Liver (tissue), 9 donors: ENCODE data around the gene SLC7A14. TPM values are rescaled to one million over a fixed set of nuclear protein-coding genes. Genes with fewer than 3 reads are reported as not detected.

Experiments
- DNase-seq: peaks from one replicate; pipeline ENCODE4 v3.0.0-alpha.2; 2017; ENCODE audit warnings: low spot score
- H3K27ac ChIP-seq, 2 donors: one replicate each; pipeline ENCODE4 v1.7.0; 2013; ENCODE audit warnings: inconsistent platforms in 2 of 2, low read length in 2 of 2, control low read depth in 1 of 2, low read depth in 1 of 2, mild to moderate bottlenecking in 1 of 2
- H3K27me3 ChIP-seq, 4 donors: one replicate each; pipeline versions ENCODE4 v1.6.1 to v1.7.0; 2013; ENCODE audit warnings: low read length in 3 of 4, inconsistent platforms in 1 of 4, mild to moderate bottlenecking in 1 of 4, moderate library complexity in 1 of 4; ENCODE audit not compliant: control insufficient read depth in 4 of 4, insufficient read depth in 4 of 4
- H3K36me3 ChIP-seq, 4 donors: one replicate each; pipeline versions ENCODE4 v1.6.1 to v1.7.0; 2013; ENCODE audit warnings: low read length in 3 of 4, mild to moderate bottlenecking in 3 of 4, low read depth in 1 of 4, moderate library complexity in 1 of 4; ENCODE audit not compliant: control insufficient read depth in 4 of 4, insufficient read depth in 3 of 4
- H3K4me1 ChIP-seq, 4 donors: one replicate each; pipeline versions ENCODE4 v1.6.1 to v1.7.0; 2013; ENCODE audit warnings: low read length in 3 of 4, mild to moderate bottlenecking in 3 of 4, moderate library complexity in 1 of 4; ENCODE audit not compliant: control insufficient read depth in 4 of 4, insufficient read depth in 4 of 4
- H3K4me3 ChIP-seq, 3 donors: one replicate each; pipeline versions ENCODE4 v1.6.1 to v1.7.0; 2013; ENCODE audit warnings: low read length in 3 of 3, control low read depth in 1 of 3, low read depth in 1 of 3, mild to moderate bottlenecking in 1 of 3
- H3K9ac ChIP-seq, 2 donors: one replicate each; pipeline ENCODE4 v1.7.0; 2013; ENCODE audit warnings: low read length in 2 of 2, mild to moderate bottlenecking in 2 of 2, moderate library complexity in 2 of 2, control low read depth in 1 of 2, low read depth in 1 of 2
- H3K9me3 ChIP-seq, 4 donors: one replicate each; pipeline versions ENCODE4 v1.6.1 to v1.7.0; 2013; ENCODE audit warnings: low read length in 3 of 4; ENCODE audit not compliant: control insufficient read depth in 4 of 4
- EGR1 ChIP-seq, 2 donors: IDR thresholded peaks; 2 replicates each; pipeline ENCODE4 v1.6.1; 2016 to 2018; ENCODE audit warnings: antibody characterized with exemption in 2 of 2, low read depth in 2 of 2
- FOXA1 ChIP-seq: IDR thresholded peaks from 2 replicates; pipeline ENCODE4 v1.6.1; 2016; ENCODE audit warnings: antibody characterized with exemption
- FOXA2 ChIP-seq: IDR thresholded peaks from 2 replicates; pipeline ENCODE4 v1.6.1; 2016; ENCODE audit warnings: antibody characterized with exemption
- HNF4A ChIP-seq, 2 donors: conservative IDR thresholded peaks; 2 replicates each; pipeline ENCODE4 v1.6.1; 2016; ENCODE audit warnings: antibody characterized with exemption in 2 of 2, mild to moderate bottlenecking in 2 of 2
- JUND ChIP-seq, 2 donors: IDR thresholded peaks; 2 replicates each; pipeline ENCODE4 v1.6.1; 2016; ENCODE audit warnings: antibody characterized with exemption in 2 of 2
- RXRA ChIP-seq, 2 donors: IDR thresholded peaks; 2 replicates each; pipeline ENCODE4 v1.6.1; 2017 to 2018; ENCODE audit warnings: antibody characterized with exemption in 2 of 2, mild to moderate bottlenecking in 1 of 2
- TAF1 ChIP-seq: conservative IDR thresholded peaks from 2 replicates; pipeline ENCODE4 v1.6.1; 2016; ENCODE audit warnings: antibody characterized with exemption, mild to moderate bottlenecking
- YY1 ChIP-seq: IDR thresholded peaks from 2 replicates; pipeline ENCODE4 v1.6.1; 2016; ENCODE audit warnings: antibody characterized with exemption, mild to moderate bottlenecking
- WGBS: extraction: QIAGEN DNeasy Blood & Tissue Kit; methylation state at CpG from one replicate; pipeline ENCODE4 v1.1.7; 2013; 5-methylcytosine and 5-hydroxymethylcytosine counted together
- polyA plus RNA-seq, 2 donors: library from polyadenylated mRNA; stranded (reverse) in 1 of 2; unstranded in 1 of 2; fragments of 200-250 nt in 1 of 2; fragments of >200 nt in 1 of 2; fragmentation: Nextera tagmentation in 1 of 2; extraction: Ambion mirVana in 1 of 2; gene quantifications; one replicate each; pipeline versions ENCODE4 v1.2.1 to v1.2.3, GENCODE V29; 2013 to 2015
- total RNA-seq, 2 donors: library from RNA; depleted of rRNA; stranded (reverse); fragments of >200 nt; gene quantifications; one replicate each; pipeline ENCODE4 v1.2.3, GENCODE V29; 2014
- TF ChIP-seq, protein P1 (sequence below): IDR thresholded peaks from 2 replicates; pipeline ENCODE4 v1.6.1; 2016; ENCODE audit warnings: antibody characterized with exemption
- TF ChIP-seq, protein P2 (sequence below): IDR thresholded peaks from 2 replicates; pipeline ENCODE4 v1.6.1; 2016; ENCODE audit warnings: antibody characterized with exemption
- TF ChIP-seq, protein P3 (sequence below): IDR thresholded peaks from 2 replicates; pipeline ENCODE4 v1.6.1; 2016; ENCODE audit warnings: antibody characterized with exemption, mild to moderate bottlenecking
- TF ChIP-seq, protein P4 (sequence below): fragments of 150-350 bp; IDR thresholded peaks from 2 replicates; pipeline ENCODE4 v1.5.1; 2017; ENCODE audit warnings: improper control_type of control experiment, low read depth, low read length; ENCODE audit not compliant: missing input control
- TF ChIP-seq, protein P5 (sequence below): IDR thresholded peaks from 2 replicates; pipeline ENCODE4 v1.6.1; 2016; ENCODE audit warnings: antibody characterized with exemption
- donor health status: healthy.
- donor health status: healthy.
- donor health status: healthy.
- donor health status: healthy.
- donor health status: healthy.

The SLC7A14 gene
- total and polyA plus RNA-seq, 4 donors, result under 0.01 to 0.01 (median under 0.01) TPM; not detected in 1

DNA sequence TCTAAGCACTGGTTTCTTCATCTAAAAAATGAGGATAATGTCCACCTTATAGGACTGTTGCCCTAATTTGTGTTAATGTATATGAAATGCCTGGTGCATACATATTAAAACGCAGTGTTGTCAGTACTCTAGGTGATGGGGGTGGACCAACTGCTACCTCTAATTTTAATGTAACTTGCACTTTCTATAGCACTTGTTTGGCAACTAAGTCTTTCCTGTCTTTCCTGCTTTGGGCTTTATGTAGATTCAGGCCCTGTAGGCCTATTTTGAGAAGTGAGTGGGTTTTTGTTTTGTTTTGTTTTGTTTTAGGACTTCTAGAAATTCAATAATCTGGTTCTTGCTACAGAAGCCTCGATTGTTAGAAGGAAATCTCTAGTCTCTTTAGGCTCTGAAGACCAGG lies 21.2 kb downstream of the SLC7A14 start:
- Histone ChIP-seq H3K27me3 (no peaks in the 10 kb centered on the region), H3K4me1 (no peaks in the 10 kb centered on the region), H3K36me3 (no peaks in the 10 kb centered on the region), H3K9ac (no peak overlapping the region), H3K27ac (no peak overlapping the region), H3K4me3 (no peak overlapping the region), H3K9me3 (no peaks in the 10 kb centered on the region)
- no peak for DNase-seq
- TF ChIP-seq EGR1 (IDR thresholded peaks at IDR 0.05; ENCODE audit: low read depth in 2 of 2), result no peak
- TF ChIP-seq, protein P1, sequence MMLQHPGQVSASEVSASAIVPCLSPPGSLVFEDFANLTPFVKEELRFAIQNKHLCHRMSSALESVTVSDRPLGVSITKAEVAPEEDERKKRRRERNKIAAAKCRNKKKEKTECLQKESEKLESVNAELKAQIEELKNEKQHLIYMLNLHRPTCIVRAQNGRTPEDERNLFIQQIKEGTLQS, result no peak
- no peak for TF ChIP-seq JUND (IDR thresholded peaks at IDR 0.05)
- 72% methylated on average over 2 of the region's 2 CpGs for WGBS

DNA sequence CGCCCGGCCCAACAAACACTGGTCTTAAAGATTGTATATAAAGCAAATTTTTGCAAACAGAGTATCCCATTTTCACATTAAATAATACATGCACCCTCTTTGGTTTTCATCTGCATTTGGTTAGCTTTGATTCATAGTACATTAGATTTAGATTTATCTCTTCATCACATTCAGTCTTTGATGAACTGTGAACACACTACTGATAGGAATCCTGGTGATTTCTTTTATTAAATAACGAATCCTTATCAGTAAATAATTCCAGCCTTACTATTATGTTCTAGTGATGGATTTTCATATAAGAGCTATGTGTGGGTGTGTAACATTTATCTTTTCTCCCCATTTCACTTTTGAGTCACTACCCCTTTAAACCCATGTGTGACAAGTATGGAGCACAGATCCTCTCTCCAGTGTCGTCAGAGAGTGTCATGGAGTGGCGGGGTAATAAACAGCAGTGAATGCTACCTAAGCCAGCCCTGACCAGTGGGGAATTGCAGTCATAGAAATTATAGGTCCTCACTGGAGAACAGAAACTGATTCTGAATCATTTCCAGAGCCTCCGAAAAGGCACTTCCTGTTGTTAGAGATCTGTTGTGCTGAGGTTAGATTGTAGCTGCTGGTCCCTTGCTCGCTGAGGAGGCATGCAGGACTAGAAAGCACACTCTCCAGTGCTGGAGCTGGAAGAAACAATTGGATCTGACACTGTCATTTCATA lies 22.0 kb downstream of the SLC7A14 start:
- DNase-seq, result no peak
- H3K27ac ChIP-seq, result no peak overlapping the region
- no peak overlapping the region for H3K9ac ChIP-seq
- no peaks in the 10 kb centered on the region for H3K4me1 ChIP-seq
- TF ChIP-seq FOXA2 (no peak), TAF1 (no peak), EGR1 (IDR thresholded peaks at IDR 0.05; ENCODE audit: low read depth in 2 of 2) (no peak), JUND (IDR thresholded peaks at IDR 0.05) (no peak), YY1 (no peak), RXRA (IDR thresholded peaks at IDR 0.05) (no peak), HNF4A (conservative IDR thresholded peaks at IDR 0.05) (no peak), FOXA1 (no peak)
- TF ChIP-seq, protein P2, sequence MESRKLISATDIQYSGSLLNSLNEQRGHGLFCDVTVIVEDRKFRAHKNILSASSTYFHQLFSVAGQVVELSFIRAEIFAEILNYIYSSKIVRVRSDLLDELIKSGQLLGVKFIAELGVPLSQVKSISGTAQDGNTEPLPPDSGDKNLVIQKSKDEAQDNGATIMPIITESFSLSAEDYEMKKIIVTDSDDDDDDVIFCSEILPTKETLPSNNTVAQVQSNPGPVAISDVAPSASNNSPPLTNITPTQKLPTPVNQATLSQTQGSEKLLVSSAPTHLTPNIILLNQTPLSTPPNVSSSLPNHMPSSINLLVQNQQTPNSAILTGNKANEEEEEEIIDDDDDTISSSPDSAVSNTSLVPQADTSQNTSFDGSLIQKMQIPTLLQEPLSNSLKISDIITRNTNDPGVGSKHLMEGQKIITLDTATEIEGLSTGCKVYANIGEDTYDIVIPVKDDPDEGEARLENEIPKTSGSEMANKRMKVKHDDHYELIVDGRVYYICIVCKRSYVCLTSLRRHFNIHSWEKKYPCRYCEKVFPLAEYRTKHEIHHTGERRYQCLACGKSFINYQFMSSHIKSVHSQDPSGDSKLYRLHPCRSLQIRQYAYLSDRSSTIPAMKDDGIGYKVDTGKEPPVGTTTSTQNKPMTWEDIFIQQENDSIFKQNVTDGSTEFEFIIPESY, result no peak
- TF ChIP-seq, protein P1, result no peak
- TF ChIP-seq, protein P3, sequence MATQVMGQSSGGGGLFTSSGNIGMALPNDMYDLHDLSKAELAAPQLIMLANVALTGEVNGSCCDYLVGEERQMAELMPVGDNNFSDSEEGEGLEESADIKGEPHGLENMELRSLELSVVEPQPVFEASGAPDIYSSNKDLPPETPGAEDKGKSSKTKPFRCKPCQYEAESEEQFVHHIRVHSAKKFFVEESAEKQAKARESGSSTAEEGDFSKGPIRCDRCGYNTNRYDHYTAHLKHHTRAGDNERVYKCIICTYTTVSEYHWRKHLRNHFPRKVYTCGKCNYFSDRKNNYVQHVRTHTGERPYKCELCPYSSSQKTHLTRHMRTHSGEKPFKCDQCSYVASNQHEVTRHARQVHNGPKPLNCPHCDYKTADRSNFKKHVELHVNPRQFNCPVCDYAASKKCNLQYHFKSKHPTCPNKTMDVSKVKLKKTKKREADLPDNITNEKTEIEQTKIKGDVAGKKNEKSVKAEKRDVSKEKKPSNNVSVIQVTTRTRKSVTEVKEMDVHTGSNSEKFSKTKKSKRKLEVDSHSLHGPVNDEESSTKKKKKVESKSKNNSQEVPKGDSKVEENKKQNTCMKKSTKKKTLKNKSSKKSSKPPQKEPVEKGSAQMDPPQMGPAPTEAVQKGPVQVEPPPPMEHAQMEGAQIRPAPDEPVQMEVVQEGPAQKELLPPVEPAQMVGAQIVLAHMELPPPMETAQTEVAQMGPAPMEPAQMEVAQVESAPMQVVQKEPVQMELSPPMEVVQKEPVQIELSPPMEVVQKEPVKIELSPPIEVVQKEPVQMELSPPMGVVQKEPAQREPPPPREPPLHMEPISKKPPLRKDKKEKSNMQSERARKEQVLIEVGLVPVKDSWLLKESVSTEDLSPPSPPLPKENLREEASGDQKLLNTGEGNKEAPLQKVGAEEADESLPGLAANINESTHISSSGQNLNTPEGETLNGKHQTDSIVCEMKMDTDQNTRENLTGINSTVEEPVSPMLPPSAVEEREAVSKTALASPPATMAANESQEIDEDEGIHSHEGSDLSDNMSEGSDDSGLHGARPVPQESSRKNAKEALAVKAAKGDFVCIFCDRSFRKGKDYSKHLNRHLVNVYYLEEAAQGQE, result no peak
- TF ChIP-seq, protein P4, sequence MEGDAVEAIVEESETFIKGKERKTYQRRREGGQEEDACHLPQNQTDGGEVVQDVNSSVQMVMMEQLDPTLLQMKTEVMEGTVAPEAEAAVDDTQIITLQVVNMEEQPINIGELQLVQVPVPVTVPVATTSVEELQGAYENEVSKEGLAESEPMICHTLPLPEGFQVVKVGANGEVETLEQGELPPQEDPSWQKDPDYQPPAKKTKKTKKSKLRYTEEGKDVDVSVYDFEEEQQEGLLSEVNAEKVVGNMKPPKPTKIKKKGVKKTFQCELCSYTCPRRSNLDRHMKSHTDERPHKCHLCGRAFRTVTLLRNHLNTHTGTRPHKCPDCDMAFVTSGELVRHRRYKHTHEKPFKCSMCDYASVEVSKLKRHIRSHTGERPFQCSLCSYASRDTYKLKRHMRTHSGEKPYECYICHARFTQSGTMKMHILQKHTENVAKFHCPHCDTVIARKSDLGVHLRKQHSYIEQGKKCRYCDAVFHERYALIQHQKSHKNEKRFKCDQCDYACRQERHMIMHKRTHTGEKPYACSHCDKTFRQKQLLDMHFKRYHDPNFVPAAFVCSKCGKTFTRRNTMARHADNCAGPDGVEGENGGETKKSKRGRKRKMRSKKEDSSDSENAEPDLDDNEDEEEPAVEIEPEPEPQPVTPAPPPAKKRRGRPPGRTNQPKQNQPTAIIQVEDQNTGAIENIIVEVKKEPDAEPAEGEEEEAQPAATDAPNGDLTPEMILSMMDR, result no peak
- TF ChIP-seq, protein P5, sequence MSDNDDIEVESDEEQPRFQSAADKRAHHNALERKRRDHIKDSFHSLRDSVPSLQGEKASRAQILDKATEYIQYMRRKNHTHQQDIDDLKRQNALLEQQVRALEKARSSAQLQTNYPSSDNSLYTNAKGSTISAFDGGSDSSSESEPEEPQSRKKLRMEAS, result no peak
- H3K27me3 ChIP-seq, result no peaks in the 10 kb centered on the region
- no peak overlapping the region for H3K4me3 ChIP-seq
- no peaks in the 10 kb centered on the region for H3K9me3 ChIP-seq
- no peaks in the 10 kb centered on the region for H3K36me3 ChIP-seq
- 79% methylated on average over 7 of the region's 7 CpGs for WGBS
